ENCODE results near the gene ESRP2. TPM values are rescaled to one million over a fixed set of nuclear protein-coding genes. Genes with fewer than 3 reads are reported as not detected.

Gene ESRP2
- total and polyA plus RNA-seq, 2 donors (not counting 3 experiments of a cell fraction or from before 2014, with no cell fraction given) = 0.57 to 0.66 TPM

DNA sequence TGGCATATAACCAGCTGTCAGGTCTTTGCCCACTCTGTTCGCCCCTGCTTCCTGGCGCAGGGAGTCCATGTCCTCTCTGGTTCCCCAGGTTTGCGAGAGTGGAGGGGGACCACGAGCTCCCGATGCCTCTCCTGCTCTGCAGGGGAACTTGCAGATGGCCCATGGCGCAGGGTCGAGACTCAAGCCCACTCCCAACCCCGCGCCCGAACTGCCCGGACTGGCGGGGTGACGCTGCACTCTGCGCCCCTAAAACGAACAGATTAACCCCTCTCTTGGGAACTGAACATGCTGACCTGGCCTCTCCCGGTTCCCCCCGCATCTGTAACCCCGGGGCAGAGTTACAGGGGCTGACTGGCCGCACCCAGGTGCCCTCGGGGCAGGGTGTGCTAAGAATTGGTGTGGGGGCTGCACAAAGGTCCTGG lies 8.6 kb upstream of the ESRP2 start:
- H3K4me2 ChIP-seq (ENCODE audit: insufficient read depth, low read length) = peak overlapping the region; percentile 71
- intact Hi-C loops (cut with micrococcal nuclease) = loop anchor here (2.0 kb wide), 1 partner anchor 20 kb away; the partner anchor contains the start of gene SLC7A6

More for the DNA sequence above, 8.6 kb upstream of the ESRP2 start:
- H3K36me3 ChIP-seq (ENCODE audit: control insufficient read depth in 2 of 2, extremely low read depth in 1 of 2, insufficient read depth in 2 of 2, low read length in 2 of 2) = no peaks in the 10 kb centered on the region
- POLR2A ChIA-PET = interaction anchor here (0.6 to 1.5 kb wide), 2 partner anchors 20 to 117 kb away, joined by 3 to 11 read pairs; partner anchors contain the start of gene SLC7A6
- no peaks in the 10 kb centered on the region for H3K27me3 ChIP-seq (ENCODE audit: control insufficient read depth in 2 of 2, insufficient read depth in 2 of 2, low read length in 2 of 2)
- H3K79me2 ChIP-seq (ENCODE audit: control insufficient read depth, insufficient read depth, low read length) = no peaks in the 10 kb centered on the region
- H3K9me1 ChIP-seq (replicated peaks; ENCODE audit: control insufficient read depth, extremely low read depth, insufficient read depth, low read length) = no peaks in the 10 kb centered on the region
- FAIRE-seq (no peak), DNase-seq (ENCODE audit: low read depth, low spot score) (no peak)
- H3K4me1 ChIP-seq (ENCODE audit: control insufficient read depth, extremely low read depth, insufficient read depth, low read length) = peaks cover 9% of the 10 kb centered on the region
- no TSS peak for BruUV-seq (replicated peaks)
- H4K20me1 ChIP-seq (replicated peaks; ENCODE audit: control insufficient read depth, extremely low read depth, insufficient read depth, low read length) = no peaks in the 10 kb centered on the region
- peak overlapping the region; percentile 97 for H2AFZ ChIP-seq (ENCODE audit: low read depth, low read length)
- CTCF ChIA-PET = interaction anchor here (0.9 to 2.3 kb wide), 6 partner anchors 17 to 140 kb away, joined by 3 to 11 read pairs (median 4); partner anchors contain the start of gene SLC7A6
- peak overlapping the region; percentile 65 for H3K9ac ChIP-seq (replicated peaks; ENCODE audit: extremely low read depth, insufficient read depth, low read length)
- no peaks in the 10 kb centered on the region for H3K9me3 ChIP-seq (replicated peaks; ENCODE audit: control insufficient read depth, insufficient read depth, low read length)
- peak overlapping the region; percentile 85 to 98 (median 90) for H3K4me3 ChIP-seq (replicated peaks in 1 of 3; ENCODE audit: insufficient read depth in 1 of 3, low read depth in 1 of 3, low read length in 3 of 3)
- TF ChIP-seq FOS (IDR thresholded peaks at IDR 0.05; ENCODE audit: borderline replicate concordance, insufficient read depth, low read length) = no peak
- TF ChIP-seq POLR2A (IDR thresholded peaks at IDR 0.05; ENCODE audit: low read depth, low read length) = no peak
- TF ChIP-seq, protein P1, sequence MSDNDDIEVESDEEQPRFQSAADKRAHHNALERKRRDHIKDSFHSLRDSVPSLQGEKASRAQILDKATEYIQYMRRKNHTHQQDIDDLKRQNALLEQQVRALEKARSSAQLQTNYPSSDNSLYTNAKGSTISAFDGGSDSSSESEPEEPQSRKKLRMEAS (IDR thresholded peaks at IDR 0.05; ENCODE audit: insufficient read depth, insufficient read length) = no peak
- TF ChIP-seq MYC (IDR thresholded peaks at IDR 0.05; ENCODE audit: low read depth, low read length) = no peak
- TF ChIP-seq EZH2 (IDR thresholded peaks at IDR 0.05; ENCODE audit: borderline replicate concordance, low read depth, low read length, severe bottlenecking) = no peak
- no peak for TF ChIP-seq JUN (IDR thresholded peaks at IDR 0.05; ENCODE audit: borderline replicate concordance, insufficient read depth, insufficient read length, low read depth)
- TF ChIP-seq POLR2AphosphoS5 (IDR thresholded peaks at IDR 0.05; ENCODE audit: insufficient read depth, low read depth, low read length) = no peak
- no peak for TF ChIP-seq GATA2 (IDR thresholded peaks at IDR 0.05; ENCODE audit: insufficient read depth, insufficient read length, low read depth, low read length)
- TF ChIP-seq, protein P2, sequence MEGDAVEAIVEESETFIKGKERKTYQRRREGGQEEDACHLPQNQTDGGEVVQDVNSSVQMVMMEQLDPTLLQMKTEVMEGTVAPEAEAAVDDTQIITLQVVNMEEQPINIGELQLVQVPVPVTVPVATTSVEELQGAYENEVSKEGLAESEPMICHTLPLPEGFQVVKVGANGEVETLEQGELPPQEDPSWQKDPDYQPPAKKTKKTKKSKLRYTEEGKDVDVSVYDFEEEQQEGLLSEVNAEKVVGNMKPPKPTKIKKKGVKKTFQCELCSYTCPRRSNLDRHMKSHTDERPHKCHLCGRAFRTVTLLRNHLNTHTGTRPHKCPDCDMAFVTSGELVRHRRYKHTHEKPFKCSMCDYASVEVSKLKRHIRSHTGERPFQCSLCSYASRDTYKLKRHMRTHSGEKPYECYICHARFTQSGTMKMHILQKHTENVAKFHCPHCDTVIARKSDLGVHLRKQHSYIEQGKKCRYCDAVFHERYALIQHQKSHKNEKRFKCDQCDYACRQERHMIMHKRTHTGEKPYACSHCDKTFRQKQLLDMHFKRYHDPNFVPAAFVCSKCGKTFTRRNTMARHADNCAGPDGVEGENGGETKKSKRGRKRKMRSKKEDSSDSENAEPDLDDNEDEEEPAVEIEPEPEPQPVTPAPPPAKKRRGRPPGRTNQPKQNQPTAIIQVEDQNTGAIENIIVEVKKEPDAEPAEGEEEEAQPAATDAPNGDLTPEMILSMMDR (IDR thresholded peaks at IDR 0.05; ENCODE audit: extremely low read depth in 1 of 2, insufficient read depth in 1 of 2, low read depth in 1 of 2, low read length in 2 of 2) = no peak
- dilution Hi-C loops (cut with MboI; ENCODE audit: extremely low pct_ligation_motif_present, low sequenced_read_pairs) = no loop called here
- H3K27ac ChIP-seq (ENCODE audit: insufficient read depth, low read depth, low read length) = no peak overlapping the region
